K562 (cell line): ENCODE measurements around the gene DHTKD1. TPM values are rescaled to one million over a fixed set of nuclear protein-coding genes. Genes with fewer than 3 reads are reported as not detected.

Experiments
- ATAC-seq: fragments of 200-7000 bp; cut with Tn5 transposase; 3 replicates; pipeline ENCODE4 v1.9.1; 2020; ENCODE audit warnings: moderate library complexity
- BruUV-seq: library from RNA; stranded (reverse); fragments of 400-500 nt; replicated peaks from 2 replicates; lab custom pipeline; 2021; lab: Mats Ljungman, UMichigan
- CTCF ChIA-PET: fragments of 300-600 bp; formaldehyde crosslinking; extraction: SDS; loops from one replicate; lab custom pipeline; 2021; ENCODE audit warnings: low intra/inter-chr PET ratio; lab: Yijun Ruan, JAX
- POLR2A ChIA-PET: fragments of 300-600, 350-650 bp; sonication (Branson Sonifier 250); formaldehyde crosslinking; extraction: SDS; loops from one replicate; lab custom pipeline; 2021; ENCODE audit warnings: antibody characterized with exemption, inconsistent platforms; lab: Yijun Ruan, JAX
- DNase-seq, 4 experiments: peaks; one replicate each; pipeline versions ENCODE4 v3.0.0 to v3.0.0-alpha.2; 2011 to 2018; ENCODE audit warnings: low spot score in 3 of 4, mixed read lengths in 3 of 4; ENCODE audit errors: extremely low read depth in 1 of 4
- FAIRE-seq: peaks from 2 replicates; lab custom pipeline; 2011; peaks lifted over from hg19 to GRCh38; lab: Jason Lieb, UNC
- H2AFZ ChIP-seq: 2 replicates; pipeline ENCODE4 v1.6.0; 2011; ENCODE audit warnings: low read depth, low read length, control low read depth, inconsistent platforms
- H3K27ac ChIP-seq: fragments of 200-600 bp; 3 replicates; pipeline ENCODE4 v1.8.0; 2011; ENCODE audit warnings: low read depth, mild to moderate bottlenecking, control low read depth, inconsistent platforms, low read length, moderate library complexity, mixed read lengths; ENCODE audit errors: extremely low read depth
- H3K27me3 ChIP-seq, 2 experiments: fragments of 300-600 bp in 1 of 2; 2 replicates in 1 of 2; 3 replicates in 1 of 2; pipeline versions ENCODE4 v1.6.0 to v1.8.0; 2011; ENCODE audit warnings: inconsistent platforms in 2 of 2, low read length in 2 of 2, mild to moderate bottlenecking in 1 of 2, mixed read lengths in 1 of 2, moderate library complexity in 1 of 2; ENCODE audit not compliant: control insufficient read depth in 2 of 2, insufficient read depth in 2 of 2
- H3K36me3 ChIP-seq: fragments of 300-600 bp; 3 replicates; pipeline ENCODE4 v1.8.0; 2011; ENCODE audit warnings: mild to moderate bottlenecking, low read length, inconsistent platforms; ENCODE audit not compliant: control insufficient read depth, insufficient read depth
- H3K4me1 ChIP-seq, 2 experiments: fragments of 200-600 bp in 1 of 2; replicated peaks in 1 of 2; 2 replicates in 1 of 2; 3 replicates in 1 of 2; pipeline versions ENCODE4 v1.5.1 to v1.8.0; 2011; ENCODE audit warnings: inconsistent platforms in 2 of 2, low read length in 2 of 2, mild to moderate bottlenecking in 1 of 2, mixed read lengths in 1 of 2, moderate library complexity in 1 of 2; ENCODE audit not compliant: control insufficient read depth in 2 of 2, insufficient read depth in 2 of 2
- H3K4me2 ChIP-seq: 2 replicates; pipeline ENCODE4 v1.6.1; 2011; ENCODE audit warnings: low read length, control low read depth, inconsistent platforms, mixed read lengths; ENCODE audit not compliant: insufficient read depth
- H3K4me3 ChIP-seq: fragments of 200-600 bp; sonication (generic), shearing (Covaris generic); 2 replicates; pipeline ENCODE4 v1.5.1; 2016; ENCODE audit warnings: control low read depth, inconsistent platforms
- H3K79me2 ChIP-seq: fragments of 200-600 bp; 3 replicates; pipeline ENCODE4 v1.8.0; 2011; ENCODE audit warnings: low read length, inconsistent platforms; ENCODE audit not compliant: control insufficient read depth, insufficient read depth
- H3K9ac ChIP-seq, 2 experiments: 2 replicates each; pipeline versions ENCODE4 v1.6.0 to v1.6.1; 2011; ENCODE audit warnings: low read depth in 2 of 2, low read length in 2 of 2, control low read depth in 1 of 2, inconsistent platforms in 1 of 2, mild to moderate bottlenecking in 1 of 2, mixed read lengths in 1 of 2; ENCODE audit not compliant: insufficient read depth in 1 of 2
- H3K9me1 ChIP-seq: one replicate; pipeline ENCODE4 v1.6.0; 2011; ENCODE audit warnings: inconsistent platforms, mild to moderate bottlenecking, low read length, moderate library complexity; ENCODE audit not compliant: control insufficient read depth, insufficient read depth
- H3K9me3 ChIP-seq: replicated peaks from 2 replicates; pipeline ENCODE4 v1.5.1; 2011; ENCODE audit warnings: low read depth, low read length, inconsistent platforms; ENCODE audit not compliant: control insufficient read depth, insufficient read depth
- H4K20me1 ChIP-seq: replicated peaks from 2 replicates; pipeline ENCODE4 v1.6.1; 2011; ENCODE audit warnings: low read length, inconsistent platforms, mixed read lengths; ENCODE audit not compliant: control insufficient read depth, insufficient read depth
- ATF7 ChIP-seq: fragments of 450-650 bp; IDR thresholded peaks from 2 replicates; pipeline ENCODE4 v1.7.1; 2014; ENCODE audit warnings: mild to moderate bottlenecking, moderate library complexity
- CTBP1 ChIP-seq: fragments of 450-650 bp; IDR thresholded peaks from 2 replicates; pipeline ENCODE4 v1.6.1; 2016; ENCODE audit warnings: borderline replicate concordance
- E4F1 ChIP-seq: fragments of 250-450 bp; sonication (Bioruptor Pico); IDR thresholded peaks from 2 replicates; pipeline ENCODE4 v1.5.0; 2021; ENCODE audit warnings: mild to moderate bottlenecking, borderline replicate concordance
- IFI16 ChIP-seq: fragments of 250-450 bp; sonication (Bioruptor Pico); IDR thresholded peaks from 2 replicates; pipeline ENCODE4 v2.1.2; 2022; ENCODE audit warnings: mild to moderate bottlenecking, inconsistent platforms
- PHF20 ChIP-seq: fragments of 450-650 bp; IDR thresholded peaks from 2 replicates; pipeline ENCODE4 v1.6.1; 2018; ENCODE audit not compliant: partially characterized antibody
- POU5F1 ChIP-seq: fragments of 150-350 bp; IDR thresholded peaks from 2 replicates; pipeline ENCODE4 v1.6.1; 2014; ENCODE audit warnings: borderline replicate concordance, low read length, low read depth, mild to moderate bottlenecking; ENCODE audit not compliant: partially characterized antibody
- REST ChIP-seq, 2 experiments: fragments of 450-650 bp; formaldehyde crosslinking in 1 of 2; IDR thresholded peaks; 2 replicates each; pipeline versions ENCODE4 v1.4.0 to v1.6.1; 2014 to 2020; ENCODE audit warnings: mild to moderate bottlenecking in 2 of 2, borderline replicate concordance in 1 of 2, low read depth in 1 of 2
- SRSF7 ChIP-seq: fragments of 200-400 bp; formaldehyde crosslinking; optimal IDR thresholded peaks from 2 replicates; pipeline ENCODE3; 2017; ENCODE audit warnings: mild to moderate bottlenecking, low read depth, low read length
- ZKSCAN3 ChIP-seq: fragments of 250-450 bp; sonication (Bioruptor Pico); IDR thresholded peaks from 2 replicates; pipeline ENCODE4 v1.4.0; 2020
- ZNF445 ChIP-seq: fragments of 250-450 bp; sonication (Bioruptor Pico); IDR thresholded peaks from 2 replicates; pipeline ENCODE4 v1.4.0; 2020; ENCODE audit warnings: low read depth, mild to moderate bottlenecking, moderate library complexity
- ZNF695 ChIP-seq: fragments of 450-650 bp; formaldehyde crosslinking; IDR thresholded peaks from 2 replicates; pipeline ENCODE4 v1.4.0; 2020; ENCODE audit warnings: mild to moderate bottlenecking, moderate library complexity
- WGBS: fragments of 100-300 bp; shearing (Covaris generic); methylation state at CpG from one replicate; pipeline ENCODE4 v1.1.6; 2016; ENCODE audit warnings: low coverage, mixed read lengths; ENCODE audit not compliant: insufficient coverage; ENCODE audit errors: missing lambda C conversion rate; 5-methylcytosine and 5-hydroxymethylcytosine counted together
- in situ Hi-C: fragments of 300-500 bp; cut with MboI; formaldehyde crosslinking; loops from 4 replicates; pipeline ENCODE4 v1.15.0; 2018; ENCODE audit warnings: inconsistent platforms, mixed read lengths
- intact Hi-C: fragments of 100-400 bp; cut with micrococcal nuclease; formaldehyde crosslinking; loops from 2 replicates; pipeline ENCODE4 v1.14.2; 2022
- polyA plus RNA-seq, 8 experiments: library from polyadenylated mRNA; depleted of rRNA in 4 of 8; stranded (reverse) in 5 of 8; unstranded in 3 of 8; fragments of >200 nt; fragmentation: Nextera tagmentation in 2 of 8; fragmentation: Illumina TruSeq in 1 of 8; extraction: Ambion mirVana in 2 of 8; extraction: Trizol in 1 of 8; gene quantifications; 2 replicates each; pipeline versions ENCODE4 v1.2.1 to v1.2.3, GENCODE V29; 2011 to 2014; ENCODE audit warnings: inconsistent platforms in 1 of 8, missing spikeins in 1 of 8
- total RNA-seq, 7 experiments: library from RNA; depleted of rRNA in 6 of 7; stranded (reverse); fragments of >200 nt in 6 of 7; fragmentation: Illumina TruSeq in 2 of 7; extraction: Trizol in 2 of 7; gene quantifications; 2 replicates each; pipeline versions ENCODE4 v1.2.1 to v1.2.3, GENCODE V29; 2011 to 2021; ENCODE audit warnings: low replicate concordance in 1 of 7

Gene DHTKD1
- total and polyA plus RNA-seq, 9 of the 15 experiments (the other 6 are each of a cell fraction or from before 2014, with no cell fraction given), result 3.1 to 19.7 (median 6.8) TPM

GRCh38 chr10:12045596-12045995 lies 23.2 kb upstream of the DHTKD1 start (continued):
- TF ChIP-seq CTBP1 (no peak), E4F1 (no peak)

- intact Hi-C loops, result loop anchor here (10.0 kb wide), 2 partner anchors 146 to 154 kb away; partner anchors contain the start of genes CDC123 and NUDT5
- Histone ChIP-seq H4K20me1 (no peaks in the 10 kb centered on the region), H3K27ac (no peak overlapping the region), H3K9me1 (no peaks in the 10 kb centered on the region), H3K4me3 (no peak overlapping the region), H3K9ac (peak overlapping the region in 1 of 2 experiments; percentile 38; a peak in 1 of 4 replicates), H3K79me2 (no peaks in the 10 kb centered on the region), H3K4me1 (peaks cover 5 to 14% of the 10 kb centered on the region in 2 experiments), H3K27me3 (no peaks in the 10 kb centered on the region), H3K9me3 (peaks cover 4% of the 10 kb centered on the region; the same call in 1 of the 2 replicates), H3K36me3 (no peaks in the 10 kb centered on the region), H3K4me2 (no peak overlapping the region), H2AFZ (peak overlapping the region; percentile 57)
- ATAC-seq, result no peak; the same call in 2 of the 3 replicates
- DNase-seq, result no peak
- ChIA-PET CTCF (no interaction called here), POLR2A (interaction anchor here (1.0 kb wide), 1 partner anchor 15 kb away, joined by 3 read pairs; no protein-coding TSS in a partner anchor)
- no peak for FAIRE-seq
- no TSS peak for BruUV-seq
- in situ Hi-C loops, result no loop called here
- WGBS, result 56% methylated on average over 8 of the region's 8 CpGs
- TF ChIP-seq ZKSCAN3 (CRISPR knock-in tag) (no peak), IFI16 (CRISPR knock-in tag) (no peak), ATF7 (no peak), ZNF695 (CRISPR knock-in tag) (no peak), REST (IDR thresholded peaks at IDR 0.05; ENCODE audit: borderline replicate concordance) (no peak), REST (CRISPR knock-in tag; IDR thresholded peaks at IDR 0.05; ENCODE audit: low read depth) (no peak), PHF20 (no peak), CTBP1 (no peak), ZNF445 (no peak), SRSF7 (no peak), POU5F1 (no peak)
Measured at GRCh38 chr10:12048547-12048946, 20.2 kb upstream of the DHTKD1 start.
